ENCODE data around the gene SCRN1.

The SCRN1 gene

DNA sequence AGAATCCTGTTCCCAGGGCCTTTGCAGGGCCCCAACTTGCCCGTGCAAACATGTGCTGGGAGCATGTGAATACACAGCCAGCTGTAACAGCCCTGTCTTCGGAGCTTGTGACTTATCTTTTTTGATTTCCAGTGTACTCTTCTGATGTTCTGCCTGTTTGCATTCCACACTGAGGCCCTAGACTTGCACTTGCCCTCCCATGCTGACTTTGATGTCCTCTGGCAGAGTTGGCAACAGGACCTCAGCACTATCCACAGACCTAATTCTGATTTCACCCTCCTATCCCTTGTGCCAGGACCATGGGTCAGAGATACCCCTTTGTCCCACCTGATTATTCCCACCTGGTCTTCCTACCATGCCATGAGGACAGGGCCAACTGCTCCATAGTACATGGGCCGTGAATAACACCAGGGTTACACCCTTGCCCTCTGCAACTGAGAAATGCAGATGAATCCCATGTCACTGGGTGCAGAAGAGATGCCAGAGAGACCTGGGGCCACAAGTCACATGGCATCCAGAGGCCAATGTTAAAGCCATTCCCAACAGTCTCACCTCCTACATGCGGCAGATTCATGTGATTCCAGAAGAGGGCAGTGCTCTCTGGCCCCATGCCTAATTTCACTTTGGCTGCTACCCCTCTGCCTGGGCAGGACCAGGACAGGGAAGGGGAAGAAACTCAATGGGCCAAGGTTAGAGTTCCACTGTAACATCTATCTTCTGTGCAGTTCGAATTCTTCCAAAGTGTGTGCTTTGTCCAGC lies 43.0 kb downstream of the SCRN1 start:
- TF ChIP-seq POLR2AphosphoS5 (IDR thresholded peaks at IDR 0.05; ENCODE audit: low read depth, low read length): no peak
- no peak for TF ChIP-seq FOXP2 (optimal IDR thresholded peaks at IDR 0.05; ENCODE audit: borderline replicate concordance, extremely low read depth, extremely low read length, insufficient read depth)
- TF ChIP-seq, protein P1, sequence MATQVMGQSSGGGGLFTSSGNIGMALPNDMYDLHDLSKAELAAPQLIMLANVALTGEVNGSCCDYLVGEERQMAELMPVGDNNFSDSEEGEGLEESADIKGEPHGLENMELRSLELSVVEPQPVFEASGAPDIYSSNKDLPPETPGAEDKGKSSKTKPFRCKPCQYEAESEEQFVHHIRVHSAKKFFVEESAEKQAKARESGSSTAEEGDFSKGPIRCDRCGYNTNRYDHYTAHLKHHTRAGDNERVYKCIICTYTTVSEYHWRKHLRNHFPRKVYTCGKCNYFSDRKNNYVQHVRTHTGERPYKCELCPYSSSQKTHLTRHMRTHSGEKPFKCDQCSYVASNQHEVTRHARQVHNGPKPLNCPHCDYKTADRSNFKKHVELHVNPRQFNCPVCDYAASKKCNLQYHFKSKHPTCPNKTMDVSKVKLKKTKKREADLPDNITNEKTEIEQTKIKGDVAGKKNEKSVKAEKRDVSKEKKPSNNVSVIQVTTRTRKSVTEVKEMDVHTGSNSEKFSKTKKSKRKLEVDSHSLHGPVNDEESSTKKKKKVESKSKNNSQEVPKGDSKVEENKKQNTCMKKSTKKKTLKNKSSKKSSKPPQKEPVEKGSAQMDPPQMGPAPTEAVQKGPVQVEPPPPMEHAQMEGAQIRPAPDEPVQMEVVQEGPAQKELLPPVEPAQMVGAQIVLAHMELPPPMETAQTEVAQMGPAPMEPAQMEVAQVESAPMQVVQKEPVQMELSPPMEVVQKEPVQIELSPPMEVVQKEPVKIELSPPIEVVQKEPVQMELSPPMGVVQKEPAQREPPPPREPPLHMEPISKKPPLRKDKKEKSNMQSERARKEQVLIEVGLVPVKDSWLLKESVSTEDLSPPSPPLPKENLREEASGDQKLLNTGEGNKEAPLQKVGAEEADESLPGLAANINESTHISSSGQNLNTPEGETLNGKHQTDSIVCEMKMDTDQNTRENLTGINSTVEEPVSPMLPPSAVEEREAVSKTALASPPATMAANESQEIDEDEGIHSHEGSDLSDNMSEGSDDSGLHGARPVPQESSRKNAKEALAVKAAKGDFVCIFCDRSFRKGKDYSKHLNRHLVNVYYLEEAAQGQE (IDR thresholded peaks at IDR 0.05; ENCODE audit: insufficient read depth in 1 of 2, low read depth in 2 of 2, low read length in 2 of 2): no peak
- TF ChIP-seq TAF1 (IDR thresholded peaks at IDR 0.05; ENCODE audit: borderline replicate concordance, insufficient read depth, low read length): no peak
- no peak for TF ChIP-seq SIN3A (IDR thresholded peaks at IDR 0.05; ENCODE audit: borderline replicate concordance, insufficient read depth, low read length)

DNA sequence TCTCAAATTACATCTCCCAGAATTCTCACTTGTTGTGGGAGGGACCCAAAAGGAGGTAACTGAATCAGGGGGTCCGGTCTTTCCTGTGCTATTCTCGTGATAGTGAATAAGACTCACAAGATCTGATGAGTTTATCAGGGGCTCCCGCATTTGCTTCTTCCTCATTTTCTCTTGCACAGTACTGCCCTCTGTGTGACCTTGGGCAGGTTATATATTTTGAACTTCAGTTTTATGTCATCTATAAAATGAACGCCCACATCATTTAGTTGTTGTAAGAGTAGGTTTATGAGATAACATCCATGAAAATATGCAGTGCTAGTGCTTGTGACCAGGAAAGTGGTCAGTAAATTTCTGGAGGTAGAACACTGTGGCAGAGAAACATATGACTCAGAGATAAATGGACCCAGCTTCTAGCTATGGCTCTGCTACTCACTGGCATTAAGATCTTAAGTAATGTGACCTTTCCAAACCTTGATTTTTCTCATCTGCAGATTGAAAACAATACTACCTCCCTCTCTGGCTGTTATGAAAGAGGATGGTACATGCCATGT lies 44.3 kb downstream of the SCRN1 start:
- no peak for TF ChIP-seq TAF1 (IDR thresholded peaks at IDR 0.05; ENCODE audit: borderline replicate concordance, insufficient read depth, low read length)

DNA sequence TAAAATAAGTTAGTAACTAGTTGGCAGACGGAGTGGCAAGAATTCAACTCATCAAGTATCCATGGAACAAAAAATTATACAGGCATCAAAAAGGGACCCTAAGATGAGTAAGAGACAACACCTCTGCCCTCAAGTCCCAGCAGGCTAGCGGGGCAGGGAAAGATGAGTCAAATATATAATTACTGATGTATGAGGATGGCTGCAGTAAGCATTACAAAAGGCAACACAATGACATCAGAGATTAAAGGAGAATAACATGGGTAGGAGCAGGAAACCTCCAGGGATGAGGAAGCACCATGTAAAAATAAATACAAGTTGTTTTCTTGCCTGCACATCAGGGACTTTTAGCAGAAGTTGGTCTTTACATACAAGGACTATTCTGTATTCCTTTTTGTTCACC lies 49.4 kb downstream of the SCRN1 start:
- TF ChIP-seq POLR2AphosphoS5 (IDR thresholded peaks at IDR 0.05; ENCODE audit: low read depth, low read length): no peak
- no peak for TF ChIP-seq TAF1 (IDR thresholded peaks at IDR 0.05; ENCODE audit: borderline replicate concordance, insufficient read depth, low read length)
- TF ChIP-seq, protein P1 (IDR thresholded peaks at IDR 0.05; ENCODE audit: insufficient read depth in 1 of 2, low read depth in 2 of 2, low read length in 2 of 2): no peak
- TF ChIP-seq SIN3A (IDR thresholded peaks at IDR 0.05; ENCODE audit: borderline replicate concordance, insufficient read depth, low read length): no peak
- no peak for TF ChIP-seq FOXP2 (optimal IDR thresholded peaks at IDR 0.05; ENCODE audit: borderline replicate concordance, extremely low read depth, extremely low read length, insufficient read depth)

DNA sequence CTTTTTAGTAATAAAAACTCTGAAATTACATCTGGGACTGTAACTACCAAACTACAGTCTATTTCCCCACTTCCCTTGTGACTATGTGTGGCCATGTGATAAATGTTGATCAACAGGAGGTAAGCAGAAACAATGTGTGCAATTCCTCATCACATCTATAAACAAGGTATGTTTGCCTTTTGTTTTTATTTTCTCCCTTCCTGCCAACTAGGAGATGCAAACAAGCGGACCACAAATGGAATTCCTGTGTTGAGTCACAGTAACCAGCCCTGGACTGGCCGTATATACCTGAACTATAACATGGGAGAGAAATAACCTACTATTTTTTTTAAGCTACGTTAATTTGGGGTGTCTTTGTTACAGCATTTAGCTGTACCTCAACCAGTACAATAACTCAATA lies 52.5 kb downstream of the SCRN1 start:
- TF ChIP-seq, protein P1 (IDR thresholded peaks at IDR 0.05; ENCODE audit: insufficient read depth in 1 of 2, low read depth in 2 of 2, low read length in 2 of 2): no peak
- TF ChIP-seq SIN3A (IDR thresholded peaks at IDR 0.05; ENCODE audit: borderline replicate concordance, insufficient read depth, low read length) (no peak), FOXP2 (optimal IDR thresholded peaks at IDR 0.05; ENCODE audit: borderline replicate concordance, extremely low read depth, extremely low read length, insufficient read depth) (no peak), POLR2AphosphoS5 (IDR thresholded peaks at IDR 0.05; ENCODE audit: low read depth, low read length) (no peak), TAF1 (IDR thresholded peaks at IDR 0.05; ENCODE audit: borderline replicate concordance, insufficient read depth, low read length) (no peak)

DNA sequence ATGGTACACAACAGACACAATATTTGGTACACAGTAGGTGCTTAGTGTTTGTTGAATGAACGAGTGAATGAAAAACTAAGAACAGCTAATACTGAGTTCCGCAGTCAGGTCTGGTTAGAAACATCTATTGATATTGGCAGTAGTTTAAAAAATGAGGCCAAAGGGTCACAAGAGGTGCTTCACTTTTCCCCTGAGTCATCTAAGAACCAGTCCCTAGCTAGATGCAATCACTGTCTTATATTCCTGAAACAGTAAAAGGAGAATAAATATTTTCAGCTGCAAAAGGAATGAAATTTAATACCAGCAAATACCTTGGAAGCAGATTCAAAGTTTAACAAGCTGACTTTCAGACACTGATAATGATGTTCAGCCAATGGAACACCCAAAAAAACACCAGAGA lies 54.5 kb downstream of the SCRN1 start:
- TF ChIP-seq FOXP2 (optimal IDR thresholded peaks at IDR 0.05; ENCODE audit: borderline replicate concordance, extremely low read depth, extremely low read length, insufficient read depth) (no peak), TAF1 (IDR thresholded peaks at IDR 0.05; ENCODE audit: borderline replicate concordance, insufficient read depth, low read length) (no peak), POLR2AphosphoS5 (IDR thresholded peaks at IDR 0.05; ENCODE audit: low read depth, low read length) (no peak), SIN3A (IDR thresholded peaks at IDR 0.05; ENCODE audit: borderline replicate concordance, insufficient read depth, low read length) (no peak)
